HEK293 (cell line): ENCODE results near the gene NBDY.
A peak's percentile ranks its signal among the peaks of the same experiment; 100 is the strongest.

Source experiments
- CTCF ChIA-PET: fragments of 350-600 bp; formaldehyde crosslinking; extraction: SDS; loops from one replicate; lab custom pipeline; 2021; ENCODE audit warnings: antibody characterized with exemption; lab: Yijun Ruan, JAX
- POLR2A ChIA-PET: fragments of 300-600 bp; formaldehyde crosslinking; extraction: SDS; loops from one replicate; lab custom pipeline; 2020; ENCODE audit warnings: antibody characterized with exemption, inconsistent platforms; lab: Yijun Ruan, JAX
- H3K27ac ChIP-seq: fragments of 200-500 bp; sonication (Bioruptor generic); 2 replicates; pipeline ENCODE4 v1.5.1; 2014; ENCODE audit warnings: low read depth, low read length, control low read depth, inconsistent platforms; ENCODE audit errors: extremely low read depth
- H3K36me3 ChIP-seq, 2 experiments: fragments of 200-500 bp in 1 of 2; sonication (Bioruptor generic) in 1 of 2; 1 replicate in 1 of 2; 2 replicates in 1 of 2; pipeline ENCODE4 v1.5.1; 2014 to 2017; ENCODE audit warnings: inconsistent platforms in 2 of 2, low read length in 2 of 2; ENCODE audit not compliant: control insufficient read depth in 2 of 2, insufficient read depth in 1 of 2
- H3K4me1 ChIP-seq: fragments of 200-500 bp; sonication (Bioruptor generic); 2 replicates; pipeline ENCODE4 v1.5.1; 2014; ENCODE audit warnings: mild to moderate bottlenecking, low read length, inconsistent platforms; ENCODE audit not compliant: control insufficient read depth, insufficient read depth
- H3K4me3 ChIP-seq: 2 replicates; pipeline ENCODE4 v1.5.1; 2011; ENCODE audit warnings: low read depth, mild to moderate bottlenecking, control low read depth, low read length, moderate library complexity
- H3K9me3 ChIP-seq: fragments of 200-500 bp; sonication (Bioruptor generic); 2 replicates; pipeline ENCODE4 v1.5.1; 2014; ENCODE audit warnings: low read depth, low read length, inconsistent platforms; ENCODE audit not compliant: control insufficient read depth, insufficient read depth
- BCL11B ChIP-seq: fragments of 450-650 bp; formaldehyde crosslinking; IDR thresholded peaks from 2 replicates; pipeline ENCODE4 v1.5.1; 2016; ENCODE audit warnings: low read depth, missing biosample characterization, missing genetic modification characterization
- CTCF ChIP-seq: fragments of 450-650 bp; formaldehyde crosslinking; IDR thresholded peaks from 2 replicates; pipeline ENCODE4 v1.5.1; 2016; ENCODE audit warnings: missing biosample characterization, missing genetic modification characterization
- SP2 ChIP-seq: fragments of 450-650 bp; formaldehyde crosslinking; IDR thresholded peaks from 2 replicates; pipeline ENCODE4 v1.5.1; 2016; ENCODE audit warnings: missing biosample characterization, missing genetic modification characterization
- SP7 ChIP-seq: fragments of 450-650 bp; formaldehyde crosslinking; IDR thresholded peaks from 2 replicates; pipeline ENCODE4 v1.5.1; 2016; ENCODE audit warnings: missing biosample characterization, missing genetic modification characterization
- TSHZ1 ChIP-seq: fragments of 450-650 bp; formaldehyde crosslinking; IDR thresholded peaks from 2 replicates; pipeline ENCODE4 v1.5.1; 2016; ENCODE audit warnings: missing biosample characterization, missing genetic modification characterization, borderline replicate concordance
- ZBTB17 ChIP-seq: fragments of 450-650 bp; formaldehyde crosslinking; IDR thresholded peaks from 2 replicates; pipeline ENCODE4 v1.5.1; 2016; ENCODE audit warnings: missing biosample characterization, missing genetic modification characterization
- ZBTB26 ChIP-seq: fragments of 450-650 bp; formaldehyde crosslinking; optimal IDR thresholded peaks from 2 replicates; pipeline ENCODE3; 2016; ENCODE audit warnings: missing biosample characterization, mild to moderate bottlenecking, missing genetic modification characterization
- ZBTB6 ChIP-seq: fragments of 450-650 bp; formaldehyde crosslinking; IDR thresholded peaks from 2 replicates; pipeline ENCODE4 v1.5.1; 2017; ENCODE audit warnings: missing biosample characterization, missing genetic modification characterization
- ZBTB7A ChIP-seq: fragments of 450-650 bp; formaldehyde crosslinking; IDR thresholded peaks from 2 replicates; pipeline ENCODE4 v1.5.1; 2016; ENCODE audit warnings: low read depth, missing biosample characterization, missing genetic modification characterization
- ZFP69B ChIP-seq: fragments of 450-650 bp; formaldehyde crosslinking; IDR thresholded peaks from 2 replicates; pipeline ENCODE4 v1.5.1; 2016; ENCODE audit warnings: missing biosample characterization, missing genetic modification characterization
- ZNF311 ChIP-seq: fragments of 450-650 bp; formaldehyde crosslinking; IDR thresholded peaks from 2 replicates; pipeline ENCODE4 v1.5.1; 2017; ENCODE audit warnings: missing biosample characterization, missing genetic modification characterization, borderline replicate concordance
- ZNF335 ChIP-seq: fragments of 450-650 bp; formaldehyde crosslinking; conservative IDR thresholded peaks from 2 replicates; pipeline ENCODE4 v1.5.1; 2016; ENCODE audit warnings: missing biosample characterization, missing genetic modification characterization
- ZNF48 ChIP-seq: fragments of 450-650 bp; formaldehyde crosslinking; IDR thresholded peaks from 2 replicates; pipeline ENCODE4 v1.5.1; 2016; ENCODE audit warnings: missing biosample characterization, missing genetic modification characterization
- ZNF501 ChIP-seq: fragments of 450-650 bp; formaldehyde crosslinking; IDR thresholded peaks from 2 replicates; pipeline ENCODE4 v1.5.1; 2016; ENCODE audit warnings: missing biosample characterization, missing genetic modification characterization
- ZNF513 ChIP-seq: fragments of 450-650 bp; IDR thresholded peaks from 2 replicates; pipeline ENCODE4 v1.5.1; 2018; ENCODE audit warnings: missing biosample characterization, missing genetic modification characterization
- ZNF555 ChIP-seq: fragments of 450-650 bp; formaldehyde crosslinking; conservative IDR thresholded peaks from 2 replicates; pipeline ENCODE4 v1.5.1; 2017; ENCODE audit warnings: missing biosample characterization, mild to moderate bottlenecking, missing genetic modification characterization, inconsistent platforms
- ZNF660 ChIP-seq: fragments of 450-650 bp; IDR thresholded peaks from 2 replicates; pipeline ENCODE4 v1.5.1; 2018; ENCODE audit warnings: missing biosample characterization, mild to moderate bottlenecking, missing genetic modification characterization

NBDY gene

GRCh38 chrX:56788229-56788628 is 59.2 kb downstream of the NBDY start:
- no peaks in the 10 kb centered on the region for H3K9me3 ChIP-seq
- peaks cover 0 to 22% of the 10 kb centered on the region in 2 experiments; a peak in 1 of 3 replicates for H3K36me3 ChIP-seq
- POLR2A ChIA-PET: interaction anchor here (1.3 kb wide), 1 partner anchor 24 kb away, joined by 4 read pairs; no protein-coding TSS in a partner anchor
- TF ChIP-seq ZNF311 (tag by site-specific recombination): no peak
- TF ChIP-seq BCL11B (tag by site-specific recombination): no peak
- no peak for TF ChIP-seq ZNF513
- peak; percentile 53; the same call in 1 of the 2 replicates for TF ChIP-seq CTCF (tag by site-specific recombination)
- TF ChIP-seq ZNF501: no peak
- no peak for TF ChIP-seq ZNF335
- TF ChIP-seq, all 188 proteins: peak for 1
- Histone ChIP-seq H3K4me1 (no peaks in the 10 kb centered on the region), H3K27ac (peak overlapping the region; percentile 44; the same call in 1 of the 2 replicates), H3K4me3 (no peak overlapping the region)
- CTCF ChIA-PET: interaction anchor here (0.6 to 1.5 kb wide), 7 partner anchors 54 to 1368 kb away, joined by 3 to 4 read pairs (median 3); no protein-coding TSS in a partner anchor

- Histone ChIP-seq H3K4me1 (no peaks in the 10 kb centered on the region), H3K9me3 (no peaks in the 10 kb centered on the region), H3K4me3 (no peak overlapping the region), H3K27ac (peak overlapping the region; percentile 44; the same call in 1 of the 2 replicates), H3K36me3 (peaks cover 0 to 22% of the 10 kb centered on the region in 2 experiments; a peak in 1 of 3 replicates)
- POLR2A ChIA-PET: interaction anchor here (1.3 kb wide), 1 partner anchor 25 kb away, joined by 4 read pairs; no protein-coding TSS in a partner anchor
- TF ChIP-seq CTCF (tag by site-specific recombination) (peak; percentile 65), ZBTB6 (no peak)
- CTCF ChIA-PET: interaction anchor here (0.7 to 1.5 kb wide), 5 partner anchors 188 to 1368 kb away, joined by 3 to 4 read pairs (median 3); no protein-coding TSS in a partner anchor
Observed at GRCh38 chrX:56788717-56789122, 59.7 kb downstream of the NBDY start.

GRCh38 chrX:56789518-56790070 is 60.6 kb downstream of the NBDY start:
- Histone ChIP-seq H3K9me3 (no peaks in the 10 kb centered on the region), H3K4me1 (no peaks in the 10 kb centered on the region), H3K4me3 (no peak overlapping the region), H3K36me3 (peaks cover 0 to 19% of the 10 kb centered on the region in 2 experiments; a peak in 1 of 3 replicates), H3K27ac (no peak overlapping the region)
- CTCF ChIA-PET: interaction anchor here (2.6 kb wide), 1 partner anchor 13 kb away, joined by 9 read pairs; no protein-coding TSS in a partner anchor
- POLR2A ChIA-PET: no interaction called here
- TF ChIP-seq ZNF48: no peak
- no peak for TF ChIP-seq SP2 (tag by site-specific recombination)
- no peak for TF ChIP-seq ZNF555
- TF ChIP-seq TSHZ1 (tag by site-specific recombination): no peak
- TF ChIP-seq ZBTB17: no peak
- no peak for TF ChIP-seq SP7 (tag by site-specific recombination)
- TF ChIP-seq ZBTB7A: no peak
- TF ChIP-seq ZFP69B (tag by site-specific recombination): no peak
- no peak for TF ChIP-seq ZBTB26 (tag by site-specific recombination)
- TF ChIP-seq ZNF660 (tag by site-specific recombination): no peak
